ENCODE results near the gene HRK. TPM values are rescaled to one million over a fixed set of nuclear protein-coding genes. Genes with fewer than 3 reads are reported as not detected.

The HRK gene
- total and polyA plus RNA-seq, 2 of the 8 experiments (the other 6 are each of a cell fraction or from before 2014, with no cell fraction given): 1.6 to 2.7 TPM

DNA sequence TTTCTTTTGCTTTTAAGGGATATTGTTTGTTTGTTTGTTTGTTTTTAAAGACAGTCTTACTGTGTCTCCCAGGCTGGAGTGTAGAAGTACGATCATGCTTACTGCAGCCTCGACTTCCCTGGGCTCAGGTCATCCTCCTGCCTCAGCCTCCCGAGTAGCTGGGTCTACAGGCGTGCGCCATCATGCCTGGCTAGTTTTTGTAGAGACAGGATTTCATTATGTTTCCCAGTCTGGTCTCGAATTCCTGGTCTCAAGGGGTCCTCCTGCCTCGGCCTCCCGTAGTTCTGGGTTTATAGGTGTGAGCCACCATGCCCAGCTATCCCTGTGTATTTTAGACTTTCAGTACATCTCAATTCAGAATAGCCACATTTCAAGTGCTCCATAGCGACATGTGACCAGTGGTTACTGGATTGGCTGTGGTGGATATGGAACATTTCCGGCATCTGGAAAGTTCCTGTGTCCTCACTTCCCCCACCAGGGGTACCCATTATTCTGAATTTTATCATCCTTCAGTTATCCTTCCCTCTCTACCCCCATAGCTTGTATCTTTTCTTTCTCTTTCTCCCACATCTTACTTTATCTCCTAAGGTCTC is 61.1 kb downstream of the HRK start:
- H3K36me3 ChIP-seq (ENCODE audit: control insufficient read depth in 2 of 4, insufficient read depth in 4 of 4, low read length in 3 of 4): no peaks in the 10 kb centered on the region; a peak in 2 of 8 replicates
- peaks cover 4% of the 10 kb centered on the region; the same call in 1 of the 2 replicates for H3K23me2 ChIP-seq (ENCODE audit: low read depth, low read length)
- DNase-seq (ENCODE audit: low read depth in 1 of 2, low spot score in 2 of 2) (no peak), FAIRE-seq (no peak)
- no peak overlapping the region for H2BK15ac ChIP-seq (ENCODE audit: low read length)
- TF ChIP-seq SP1 (IDR thresholded peaks at IDR 0.05; ENCODE audit: low read depth, low read length) (no peak), RFX5 (IDR thresholded peaks at IDR 0.05; ENCODE audit: borderline replicate concordance, low read depth, low read length) (peak; percentile 74), RBBP5 (IDR thresholded peaks at IDR 0.05; ENCODE audit: borderline replicate concordance, low read depth, low read length) (no peak), SUZ12 (IDR thresholded peaks at IDR 0.05; ENCODE audit: low read length) (no peak)
- no peaks in the 10 kb centered on the region for H4K20me1 ChIP-seq (replicated peaks in 1 of 2; ENCODE audit: control insufficient read depth in 1 of 2, insufficient read depth in 2 of 2, low read length in 2 of 2)
- H3K27me3 ChIP-seq (replicated peaks in 1 of 4; ENCODE audit: control insufficient read depth in 3 of 4, extremely low read depth in 1 of 4, insufficient read depth in 3 of 4, low read length in 3 of 4): no peaks in the 10 kb centered on the region
- no peak overlapping the region for H4K5ac ChIP-seq (ENCODE audit: insufficient read length, low read depth, low read length)
- H2AFZ ChIP-seq (ENCODE audit: low read length): no peak overlapping the region
- H3K79me2 ChIP-seq (ENCODE audit: control insufficient read depth in 1 of 2, insufficient read depth in 2 of 2, low read length in 2 of 2): no peaks in the 10 kb centered on the region
- H2BK12ac ChIP-seq (ENCODE audit: low read depth, low read length): no peak overlapping the region
- CTCF ChIA-PET (ENCODE audit: partially characterized antibody): interaction anchor here (0.6 to 2.1 kb wide), 6 partner anchors 22 to 300 kb away, joined by 3 to 5 read pairs (median 3); no protein-coding TSS in a partner anchor
- H2BK120ac ChIP-seq (replicated peaks; ENCODE audit: low read depth, low read length): no peak overlapping the region
- H3K79me1 ChIP-seq (ENCODE audit: low read depth, low read length): no peaks in the 10 kb centered on the region
- H3K23ac ChIP-seq (ENCODE audit: insufficient read length): no peak overlapping the region
- H4K8ac ChIP-seq (ENCODE audit: extremely low read depth, insufficient read depth, low read length): no peak overlapping the region
- H3K14ac ChIP-seq (ENCODE audit: insufficient read length): no peak overlapping the region
- no peak overlapping the region for H3K18ac ChIP-seq (ENCODE audit: extremely low read depth, low read length)
- H2AK5ac ChIP-seq (ENCODE audit: low read depth, low read length): no peak overlapping the region
- H3K4me2 ChIP-seq (ENCODE audit: insufficient read depth in 1 of 2, low read depth in 2 of 2, low read length in 2 of 2): no peak overlapping the region
- no peak overlapping the region for H2BK20ac ChIP-seq (ENCODE audit: low read length)
- POLR2A ChIA-PET (ENCODE audit: partially characterized antibody): no interaction called here
- H4K91ac ChIP-seq (replicated peaks; ENCODE audit: insufficient read length, low read length): no peak overlapping the region
- H3K4me3 ChIP-seq (ENCODE audit: extremely low read depth in 1 of 4, insufficient read depth in 2 of 4, low read depth in 3 of 4, low read length in 4 of 4): peak overlapping the region in 1 of 4 experiments; percentile 90; a peak in 1 of 8 replicates
- peaks cover 1 to 7% (median 5%) of the 10 kb centered on the region in 4 experiments; a peak in 4 of 7 replicates for H3K4me1 ChIP-seq (replicated peaks in 1 of 4; ENCODE audit: control insufficient read depth in 3 of 4, insufficient read depth in 4 of 4, low read length in 3 of 4)
- H2BK5ac ChIP-seq (ENCODE audit: low read depth, low read length): no peak overlapping the region
- WGBS, 2 experiments (ENCODE audit: extremely low coverage in 1 of 2, insufficient coverage in 1 of 2, insufficient read length in 1 of 2, insufficient replicate concordance in 2 of 2, low coverage in 1 of 2, low lambda C conversion rate in 2 of 2, missing lambda C conversion rate in 1 of 2): 86% methylated on average over 10 of the region's 10 CpGs; no CpG with 5 or more reads in 1 of the 2 experiments
- no peak overlapping the region for H3K4ac ChIP-seq (replicated peaks; ENCODE audit: insufficient read length, low read depth, low read length)
- no peaks in the 10 kb centered on the region for H3K9me3 ChIP-seq (ENCODE audit: insufficient read depth in 2 of 2, low read depth in 1 of 2, low read length in 1 of 2)
- no peak overlapping the region for H3K9ac ChIP-seq (replicated peaks in 1 of 4; ENCODE audit: extremely low read depth in 1 of 4, low read depth in 3 of 4, low read length in 3 of 4)
- H3K27ac ChIP-seq (ENCODE audit: low read depth, low read length): no peak overlapping the region
- H3K56ac ChIP-seq (replicated peaks; ENCODE audit: insufficient read length, low read depth, low read length): no peak overlapping the region
